GM12874 (cell line): ENCODE measurements around the gene RUSC2.

Experiments used
- TF ChIP-seq, protein P1 (sequence below): IDR thresholded peaks from 2 replicates; pipeline ENCODE4 v1.5.1; 2011; ENCODE audit warnings: low read depth, mild to moderate bottlenecking, control low read depth, low read length, moderate library complexity; ENCODE audit not compliant: insufficient read depth

Gene RUSC2

DNA sequence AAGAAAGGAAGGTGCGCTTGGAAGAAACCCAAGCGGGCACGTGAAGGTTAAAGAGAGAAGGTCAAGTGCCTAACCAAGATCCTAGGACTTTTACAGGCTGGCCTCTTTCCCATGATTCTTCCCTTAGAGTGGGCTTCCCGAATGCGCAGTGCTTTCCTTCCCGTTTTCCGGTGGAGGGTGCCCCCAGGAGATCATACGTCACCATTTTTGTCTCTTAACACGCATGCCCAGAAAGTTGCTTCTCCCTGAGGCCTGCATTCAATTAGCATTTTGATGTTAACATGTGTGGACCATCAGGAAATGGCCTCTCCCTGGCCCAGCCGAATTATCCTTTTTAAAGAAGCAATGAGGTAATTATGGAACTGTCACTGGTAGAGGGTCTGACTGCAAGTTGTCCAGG is 1.9 kb upstream of the RUSC2 start:
- TF ChIP-seq, protein P1, sequence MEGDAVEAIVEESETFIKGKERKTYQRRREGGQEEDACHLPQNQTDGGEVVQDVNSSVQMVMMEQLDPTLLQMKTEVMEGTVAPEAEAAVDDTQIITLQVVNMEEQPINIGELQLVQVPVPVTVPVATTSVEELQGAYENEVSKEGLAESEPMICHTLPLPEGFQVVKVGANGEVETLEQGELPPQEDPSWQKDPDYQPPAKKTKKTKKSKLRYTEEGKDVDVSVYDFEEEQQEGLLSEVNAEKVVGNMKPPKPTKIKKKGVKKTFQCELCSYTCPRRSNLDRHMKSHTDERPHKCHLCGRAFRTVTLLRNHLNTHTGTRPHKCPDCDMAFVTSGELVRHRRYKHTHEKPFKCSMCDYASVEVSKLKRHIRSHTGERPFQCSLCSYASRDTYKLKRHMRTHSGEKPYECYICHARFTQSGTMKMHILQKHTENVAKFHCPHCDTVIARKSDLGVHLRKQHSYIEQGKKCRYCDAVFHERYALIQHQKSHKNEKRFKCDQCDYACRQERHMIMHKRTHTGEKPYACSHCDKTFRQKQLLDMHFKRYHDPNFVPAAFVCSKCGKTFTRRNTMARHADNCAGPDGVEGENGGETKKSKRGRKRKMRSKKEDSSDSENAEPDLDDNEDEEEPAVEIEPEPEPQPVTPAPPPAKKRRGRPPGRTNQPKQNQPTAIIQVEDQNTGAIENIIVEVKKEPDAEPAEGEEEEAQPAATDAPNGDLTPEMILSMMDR: no peak

GRCh38 chr9:35488566-35489312 is 1.2 kb upstream of the RUSC2 start:
- TF ChIP-seq, protein P1: no peak

DNA sequence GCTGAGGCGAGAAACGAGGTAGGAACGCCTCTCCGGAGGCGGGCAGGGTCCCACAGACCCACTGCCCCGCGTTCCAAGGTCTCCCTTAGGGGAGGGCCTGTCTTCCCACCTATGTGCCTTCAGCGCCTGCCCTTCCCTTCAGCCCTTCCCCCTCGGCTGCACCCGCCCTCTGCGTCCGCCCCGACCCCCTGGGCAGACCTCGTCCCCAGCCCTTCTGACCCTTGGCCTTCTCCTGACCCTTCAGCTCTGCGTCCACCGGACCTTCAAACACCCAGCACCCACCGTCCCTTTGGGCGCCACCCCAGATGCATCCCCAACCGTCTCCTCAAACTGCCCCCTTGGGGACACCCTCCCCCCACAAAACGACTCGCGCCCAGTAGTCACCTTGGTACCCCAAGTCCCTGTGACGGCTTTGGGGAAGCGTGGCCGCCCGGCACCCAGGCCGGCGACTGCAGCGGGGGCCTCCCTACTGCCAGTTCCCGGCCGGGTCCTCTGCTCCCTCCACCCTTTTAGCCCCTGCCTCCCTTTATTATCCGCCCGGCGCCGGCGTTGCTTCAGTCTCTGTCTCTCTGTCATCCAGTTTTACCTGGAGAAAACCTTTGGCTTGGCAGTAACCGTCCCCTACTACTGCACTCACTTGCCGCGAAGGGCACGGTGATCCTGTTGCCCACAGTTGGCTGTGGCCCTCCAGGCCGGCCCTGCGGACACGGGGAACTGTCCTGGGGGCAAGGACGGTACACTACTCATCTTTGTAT is 421 bp downstream of the RUSC2 start:
- TF ChIP-seq, protein P1: no peak

GRCh38 chr9:35490910-35491465 is 1.1 kb downstream of the RUSC2 start:
- TF ChIP-seq, protein P1: no peak

DNA sequence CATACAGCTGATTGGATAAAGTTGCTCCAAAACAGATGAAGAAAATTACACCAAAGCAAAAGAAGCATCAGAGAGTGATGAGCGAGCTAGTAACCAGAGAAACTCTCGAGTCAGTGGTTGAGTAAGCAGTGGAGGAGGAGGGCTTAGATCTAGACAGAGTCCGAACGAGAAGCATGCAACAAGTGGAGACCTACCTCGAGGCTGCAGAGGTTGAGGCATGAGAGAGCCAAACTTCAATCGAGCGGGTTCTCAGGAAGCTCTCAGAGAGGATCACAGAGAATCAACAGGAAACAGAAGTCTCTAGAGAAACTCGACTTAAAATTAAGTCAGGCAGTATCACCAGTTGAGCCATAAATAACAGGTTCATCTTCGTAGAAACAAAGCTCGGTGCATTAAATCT is 6.1 kb downstream of the RUSC2 start:
- TF ChIP-seq, protein P1: no peak

DNA sequence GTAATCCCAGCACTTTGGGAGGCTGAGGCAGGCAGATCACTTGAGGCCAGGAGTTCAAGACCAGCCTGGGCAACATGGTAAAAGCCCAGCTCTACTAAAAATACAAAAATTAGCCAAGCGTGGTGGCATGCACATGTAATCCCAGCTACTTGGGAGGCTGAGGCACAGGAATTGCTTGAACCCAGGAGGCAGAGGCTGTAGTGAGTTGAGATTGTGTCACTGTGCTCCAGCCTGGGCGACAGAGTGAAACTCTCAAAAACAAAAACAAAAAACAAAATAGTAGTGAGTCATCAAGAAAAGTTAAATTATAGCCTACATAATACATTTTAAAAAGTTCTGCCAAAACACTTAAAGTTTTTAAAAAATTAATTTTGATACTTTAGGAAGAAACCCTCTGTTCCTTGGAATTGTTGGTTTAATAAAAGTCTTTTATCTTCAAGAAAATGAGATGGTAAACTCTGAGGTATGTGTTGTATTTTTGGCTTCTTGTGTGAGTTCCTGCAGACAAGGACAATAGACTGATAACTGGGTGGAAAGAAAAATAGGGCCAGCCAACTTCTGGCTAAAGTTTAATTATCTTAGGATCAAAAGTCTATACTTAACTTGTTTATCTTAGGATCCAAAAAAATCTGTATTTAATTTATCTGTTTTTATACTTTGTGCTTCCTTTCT is 9.3 kb downstream of the RUSC2 start:
- TF ChIP-seq, protein P1: no peak

DNA sequence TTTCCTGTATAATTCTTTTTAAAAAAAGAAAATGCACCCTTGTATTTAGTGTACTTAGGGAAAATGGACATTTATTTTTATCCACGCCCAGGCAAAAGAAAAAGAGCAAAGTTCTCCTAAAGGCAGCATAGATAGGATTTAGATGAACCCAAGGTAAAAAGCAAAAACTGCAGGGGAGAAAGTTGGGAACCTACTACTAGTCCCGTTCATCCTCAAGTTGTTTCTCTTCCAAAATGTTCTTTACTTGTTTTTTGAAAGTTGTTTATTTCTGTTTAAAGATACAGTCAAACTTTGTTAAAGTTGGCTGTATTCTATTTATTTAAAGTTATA is 9.8 kb downstream of the RUSC2 start:
- TF ChIP-seq, protein P1: no peak
